Keratinocyte (primary cell): ENCODE data around the gene PPIC.

Experiments
- EZH2 ChIP-seq: IDR thresholded peaks from one replicate; pipeline ENCODE4 v1.6.1; 2012; ENCODE audit warnings: inconsistent platforms, mild to moderate bottlenecking, low read length, moderate library complexity
- TF ChIP-seq, protein P1 (sequence below), 3 experiments: IDR thresholded peaks in 1 of 3; conservative IDR thresholded peaks in 1 of 3; optimal IDR thresholded peaks in 1 of 3; 2 replicates in 2 of 3; 3 replicates in 1 of 3; pipeline versions ENCODE3 to v1.5.1; 2011; ENCODE audit warnings: low read length in 3 of 3, mild to moderate bottlenecking in 3 of 3, moderate library complexity in 2 of 3, control low read depth in 1 of 3, inconsistent platforms in 1 of 3; ENCODE audit not compliant: insufficient read depth in 2 of 3; ENCODE audit errors: extremely low read depth in 1 of 3

GRCh38 chr5:123033157-123033671, 3.3 kb downstream of the PPIC start:
- TF ChIP-seq, protein P1, sequence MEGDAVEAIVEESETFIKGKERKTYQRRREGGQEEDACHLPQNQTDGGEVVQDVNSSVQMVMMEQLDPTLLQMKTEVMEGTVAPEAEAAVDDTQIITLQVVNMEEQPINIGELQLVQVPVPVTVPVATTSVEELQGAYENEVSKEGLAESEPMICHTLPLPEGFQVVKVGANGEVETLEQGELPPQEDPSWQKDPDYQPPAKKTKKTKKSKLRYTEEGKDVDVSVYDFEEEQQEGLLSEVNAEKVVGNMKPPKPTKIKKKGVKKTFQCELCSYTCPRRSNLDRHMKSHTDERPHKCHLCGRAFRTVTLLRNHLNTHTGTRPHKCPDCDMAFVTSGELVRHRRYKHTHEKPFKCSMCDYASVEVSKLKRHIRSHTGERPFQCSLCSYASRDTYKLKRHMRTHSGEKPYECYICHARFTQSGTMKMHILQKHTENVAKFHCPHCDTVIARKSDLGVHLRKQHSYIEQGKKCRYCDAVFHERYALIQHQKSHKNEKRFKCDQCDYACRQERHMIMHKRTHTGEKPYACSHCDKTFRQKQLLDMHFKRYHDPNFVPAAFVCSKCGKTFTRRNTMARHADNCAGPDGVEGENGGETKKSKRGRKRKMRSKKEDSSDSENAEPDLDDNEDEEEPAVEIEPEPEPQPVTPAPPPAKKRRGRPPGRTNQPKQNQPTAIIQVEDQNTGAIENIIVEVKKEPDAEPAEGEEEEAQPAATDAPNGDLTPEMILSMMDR (optimal IDR thresholded peaks at IDR 0.05 in 1 of 3, IDR thresholded peaks at IDR 0.05 in 1 of 3, conservative IDR thresholded peaks at IDR 0.05 in 1 of 3; ENCODE audit: extremely low read depth in 1 of 3, insufficient read depth in 2 of 3, low read length in 3 of 3), result no peak
- no peak for TF ChIP-seq EZH2
